Astrocyte of the hippocampus (primary cell): ENCODE results near the gene SKI.

Experiments used
- DNase-seq: peaks from one replicate; pipeline ENCODE4 v3.0.0; 2011; ENCODE audit warnings: low read depth, low spot score

Gene SKI

GRCh38 chr1:2306151-2306978 lies 78.2 kb downstream of the SKI start:
- no peak for DNase-seq

- no peak for DNase-seq
Measured at GRCh38 chr1:2307064-2307605, 79.0 kb downstream of the SKI start.

GRCh38 chr1:2307972-2308371 lies 79.9 kb downstream of the SKI start:
- no peak for DNase-seq

- no peak for DNase-seq
Measured at GRCh38 chr1:2308844-2309243, 80.7 kb downstream of the SKI start.

GRCh38 chr1:2310332-2311183 lies 82.4 kb downstream of the SKI start:
- DNase-seq: no peak

- peak; percentile 84 for DNase-seq
Measured at GRCh38 chr1:2311184-2312032, 83.3 kb downstream of the SKI start.

- DNase-seq: no peak
Measured at GRCh38 chr1:2312160-2312514, 84.0 kb downstream of the SKI start.

GRCh38 chr1:2312515-2313301 lies 84.6 kb downstream of the SKI start:
- no peak for DNase-seq

GRCh38 chr1:2313651-2314261 lies 85.6 kb downstream of the SKI start:
- no peak for DNase-seq

GRCh38 chr1:2314273-2314802 lies 86.2 kb downstream of the SKI start:
- peak; percentile 87 for DNase-seq

GRCh38 chr1:2314803-2315673 lies 86.9 kb downstream of the SKI start:
- DNase-seq: peak; percentile 73

- DNase-seq: no peak
Measured at GRCh38 chr1:2315674-2316450, 87.7 kb downstream of the SKI start.

GRCh38 chr1:2316451-2316961 lies 88.4 kb downstream of the SKI start:
- DNase-seq: peak; percentile 74

GRCh38 chr1:2317230-2318065 lies 89.3 kb downstream of the SKI start:
- no peak for DNase-seq

- DNase-seq: peak; percentile 44
Measured at GRCh38 chr1:2318314-2319278, 90.5 kb downstream of the SKI start.

GRCh38 chr1:2319291-2319690 lies 91.2 kb downstream of the SKI start:
- no peak for DNase-seq
